Measurements from ENCODE around the gene ANKS6. TPM values are rescaled to one million over a fixed set of nuclear protein-coding genes. Genes with fewer than 3 reads are reported as not detected.
A peak's percentile ranks its signal among the peaks of the same experiment; 100 is the strongest.

Gene ANKS6
- total and polyA plus RNA-seq, 2 experiments from 2014 or later = 36.9 to 59.0 TPM

- Mint-ChIP-seq H3K27me3 (ENCODE audit: insufficient read depth, low read depth, poor library complexity) (peaks cover 63% of the 10 kb centered on the region), H3K9me3 (no peaks in the 10 kb centered on the region), H3K4me3 (peak overlapping the region; percentile 68), H3K36me3 (ENCODE audit: low read depth) (no peaks in the 10 kb centered on the region), H3K27ac (no peak overlapping the region), H3K4me1 (peaks cover 7% of the 10 kb centered on the region)
- Histone ChIP-seq H4K20me1 (replicated peaks; ENCODE audit: insufficient read depth) (peaks cover 7% of the 10 kb centered on the region; the same call in 1 of the 2 replicates), H3K27me3 (ENCODE audit: insufficient read depth) (peaks cover 68% of the 10 kb centered on the region), H2AFZ (peak overlapping the region; percentile 91; the same call in 1 of the 2 replicates), H3K4me3 (peak overlapping the region; percentile 62), H3K4me1 (ENCODE audit: insufficient read depth) (peaks cover 5% of the 10 kb centered on the region; the same call in 1 of the 2 replicates), H3K27ac (ENCODE audit: low read depth) (no peak overlapping the region), H3K9me2 (ENCODE audit: insufficient read depth) (no peaks in the 10 kb centered on the region), H3K36me3 (ENCODE audit: insufficient read depth) (no peaks in the 10 kb centered on the region), H3K79me2 (replicated peaks; ENCODE audit: insufficient read depth) (no peaks in the 10 kb centered on the region), H3K4me2 (peak overlapping the region; percentile 88), H3F3A (replicated peaks; ENCODE audit: low read depth) (no peaks in the 10 kb centered on the region)
- no peak for TF ChIP-seq ETS1 (IDR thresholded peaks at IDR 0.05)
- TF ChIP-seq ZNF331 (CRISPR knock-in tag; IDR thresholded peaks at IDR 0.05; ENCODE audit: low read depth) = no peak
- TF ChIP-seq EZH2phosphoT487 (IDR thresholded peaks at IDR 0.05; ENCODE audit: unreplicated experiment) = no peak
- no peak for TF ChIP-seq CTCF (conservative IDR thresholded peaks at IDR 0.05; ENCODE audit: low read depth in 2 of 2)
- no peak for TF ChIP-seq POLR2AphosphoS5 (IDR thresholded peaks at IDR 0.05; ENCODE audit: low read depth)
- ATAC-seq = peak; percentile 22
- no peak for DNase-seq (ENCODE audit: low spot score)
These were observed 89.6 kb downstream of the ANKS6 start for GRCh38 chr9:98706651-98707165.

- Histone ChIP-seq H3K4me3 (no peak overlapping the region), H3F3A (replicated peaks; ENCODE audit: low read depth) (no peaks in the 10 kb centered on the region), H3K27me3 (ENCODE audit: insufficient read depth) (peaks cover 32% of the 10 kb centered on the region), H3K36me3 (ENCODE audit: insufficient read depth) (no peaks in the 10 kb centered on the region), H2AFZ (no peak overlapping the region), H3K79me2 (replicated peaks; ENCODE audit: insufficient read depth) (no peaks in the 10 kb centered on the region), H3K27ac (ENCODE audit: low read depth) (no peak overlapping the region), H4K20me1 (replicated peaks; ENCODE audit: insufficient read depth) (peaks cover 7% of the 10 kb centered on the region; the same call in 1 of the 2 replicates), H3K9me2 (ENCODE audit: insufficient read depth) (no peaks in the 10 kb centered on the region), H3K4me1 (ENCODE audit: insufficient read depth) (peaks cover 5% of the 10 kb centered on the region; the same call in 1 of the 2 replicates), H3K4me2 (no peak overlapping the region)
- peaks cover 38% of the 10 kb centered on the region for H3K27me3 Mint-ChIP-seq (ENCODE audit: insufficient read depth, low read depth, poor library complexity)
- no peak overlapping the region for H3K4me3 Mint-ChIP-seq
- no peaks in the 10 kb centered on the region for H3K36me3 Mint-ChIP-seq (ENCODE audit: low read depth)
- DNase-seq (ENCODE audit: low spot score) (no peak), ATAC-seq (no peak)
- TF ChIP-seq ETS1 (IDR thresholded peaks at IDR 0.05) (no peak), STAT1 (IDR thresholded peaks at IDR 0.05; ENCODE audit: unreplicated experiment) (no peak), EZH2phosphoT487 (IDR thresholded peaks at IDR 0.05; ENCODE audit: unreplicated experiment) (no peak), CREB1 (CRISPR knock-in tag; IDR thresholded peaks at IDR 0.05; ENCODE audit: low read depth) (no peak), ZNF331 (CRISPR knock-in tag; IDR thresholded peaks at IDR 0.05; ENCODE audit: low read depth) (no peak), EZH2 (IDR thresholded peaks at IDR 0.05; ENCODE audit: low read depth, unreplicated experiment) (no peak), REST (IDR thresholded peaks at IDR 0.05; ENCODE audit: unreplicated experiment) (no peak), POLR2AphosphoS5 (IDR thresholded peaks at IDR 0.05; ENCODE audit: low read depth) (no peak), ZNF114 (CRISPR knock-in tag; IDR thresholded peaks at IDR 0.05) (no peak), NANOG (IDR thresholded peaks at IDR 0.05; ENCODE audit: borderline replicate concordance) (no peak)
- peaks cover 3% of the 10 kb centered on the region; the same call in 2 of the 3 replicates for H3K4me1 Mint-ChIP-seq
- H3K27ac Mint-ChIP-seq = no peak overlapping the region
- no peaks in the 10 kb centered on the region; the same call in 2 of the 3 replicates for H3K9me3 Mint-ChIP-seq
These were observed 93.4 kb downstream of the ANKS6 start for GRCh38 chr9:98702835-98703380.
